ENCODE results near the gene KIF25.

GRCh38 chr6:168012431-168013249 is 15.2 kb downstream of the KIF25 start:
- TF ChIP-seq, protein P1, sequence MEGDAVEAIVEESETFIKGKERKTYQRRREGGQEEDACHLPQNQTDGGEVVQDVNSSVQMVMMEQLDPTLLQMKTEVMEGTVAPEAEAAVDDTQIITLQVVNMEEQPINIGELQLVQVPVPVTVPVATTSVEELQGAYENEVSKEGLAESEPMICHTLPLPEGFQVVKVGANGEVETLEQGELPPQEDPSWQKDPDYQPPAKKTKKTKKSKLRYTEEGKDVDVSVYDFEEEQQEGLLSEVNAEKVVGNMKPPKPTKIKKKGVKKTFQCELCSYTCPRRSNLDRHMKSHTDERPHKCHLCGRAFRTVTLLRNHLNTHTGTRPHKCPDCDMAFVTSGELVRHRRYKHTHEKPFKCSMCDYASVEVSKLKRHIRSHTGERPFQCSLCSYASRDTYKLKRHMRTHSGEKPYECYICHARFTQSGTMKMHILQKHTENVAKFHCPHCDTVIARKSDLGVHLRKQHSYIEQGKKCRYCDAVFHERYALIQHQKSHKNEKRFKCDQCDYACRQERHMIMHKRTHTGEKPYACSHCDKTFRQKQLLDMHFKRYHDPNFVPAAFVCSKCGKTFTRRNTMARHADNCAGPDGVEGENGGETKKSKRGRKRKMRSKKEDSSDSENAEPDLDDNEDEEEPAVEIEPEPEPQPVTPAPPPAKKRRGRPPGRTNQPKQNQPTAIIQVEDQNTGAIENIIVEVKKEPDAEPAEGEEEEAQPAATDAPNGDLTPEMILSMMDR (IDR thresholded peaks at IDR 0.05; ENCODE audit: low read depth, low read length, missing input control): no peak
- TF ChIP-seq RAD21 (IDR thresholded peaks at IDR 0.05): no peak
- TF ChIP-seq YY1 (IDR thresholded peaks at IDR 0.05): no peak
